ENCODE data around the gene APLN.

DNA sequence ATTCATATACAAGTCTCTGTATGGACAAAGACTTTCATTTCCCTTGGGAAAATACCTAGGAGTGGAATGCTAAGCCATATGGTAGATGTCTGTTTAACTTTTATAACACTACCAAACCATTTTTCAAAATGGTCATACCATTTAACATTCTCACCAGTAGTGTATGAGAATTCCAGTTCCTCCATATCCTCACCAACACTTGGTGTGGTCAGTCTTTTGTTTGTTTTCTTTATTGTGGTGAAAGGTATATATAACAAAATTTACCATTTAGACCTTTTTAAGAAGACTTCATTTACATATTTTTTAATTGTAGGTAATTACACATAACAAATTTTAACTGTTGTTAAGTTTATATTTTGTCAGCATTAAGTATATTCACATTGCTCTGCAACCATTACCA, 12.7 kb upstream of the APLN start:
- TF ChIP-seq, protein P1, sequence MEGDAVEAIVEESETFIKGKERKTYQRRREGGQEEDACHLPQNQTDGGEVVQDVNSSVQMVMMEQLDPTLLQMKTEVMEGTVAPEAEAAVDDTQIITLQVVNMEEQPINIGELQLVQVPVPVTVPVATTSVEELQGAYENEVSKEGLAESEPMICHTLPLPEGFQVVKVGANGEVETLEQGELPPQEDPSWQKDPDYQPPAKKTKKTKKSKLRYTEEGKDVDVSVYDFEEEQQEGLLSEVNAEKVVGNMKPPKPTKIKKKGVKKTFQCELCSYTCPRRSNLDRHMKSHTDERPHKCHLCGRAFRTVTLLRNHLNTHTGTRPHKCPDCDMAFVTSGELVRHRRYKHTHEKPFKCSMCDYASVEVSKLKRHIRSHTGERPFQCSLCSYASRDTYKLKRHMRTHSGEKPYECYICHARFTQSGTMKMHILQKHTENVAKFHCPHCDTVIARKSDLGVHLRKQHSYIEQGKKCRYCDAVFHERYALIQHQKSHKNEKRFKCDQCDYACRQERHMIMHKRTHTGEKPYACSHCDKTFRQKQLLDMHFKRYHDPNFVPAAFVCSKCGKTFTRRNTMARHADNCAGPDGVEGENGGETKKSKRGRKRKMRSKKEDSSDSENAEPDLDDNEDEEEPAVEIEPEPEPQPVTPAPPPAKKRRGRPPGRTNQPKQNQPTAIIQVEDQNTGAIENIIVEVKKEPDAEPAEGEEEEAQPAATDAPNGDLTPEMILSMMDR (IDR thresholded peaks at IDR 0.05), result no peak
- no peak for TF ChIP-seq POLR2A (IDR thresholded peaks at IDR 0.05)
